ENCODE results near the gene SOWAHA.

SOWAHA gene

GRCh38 chr5:132812781-132813598 is at the start of gene SOWAHA:
Gene SOWAHA, plus strand, starts transcription at chr5:132813302. Its CDS starts 320 bp downstream, at chr5:132813622.
- DNase-seq: no peak

GRCh38 chr5:132764051-132764450 is 49.1 kb upstream of the SOWAHA start:
- no peak for DNase-seq

DNA sequence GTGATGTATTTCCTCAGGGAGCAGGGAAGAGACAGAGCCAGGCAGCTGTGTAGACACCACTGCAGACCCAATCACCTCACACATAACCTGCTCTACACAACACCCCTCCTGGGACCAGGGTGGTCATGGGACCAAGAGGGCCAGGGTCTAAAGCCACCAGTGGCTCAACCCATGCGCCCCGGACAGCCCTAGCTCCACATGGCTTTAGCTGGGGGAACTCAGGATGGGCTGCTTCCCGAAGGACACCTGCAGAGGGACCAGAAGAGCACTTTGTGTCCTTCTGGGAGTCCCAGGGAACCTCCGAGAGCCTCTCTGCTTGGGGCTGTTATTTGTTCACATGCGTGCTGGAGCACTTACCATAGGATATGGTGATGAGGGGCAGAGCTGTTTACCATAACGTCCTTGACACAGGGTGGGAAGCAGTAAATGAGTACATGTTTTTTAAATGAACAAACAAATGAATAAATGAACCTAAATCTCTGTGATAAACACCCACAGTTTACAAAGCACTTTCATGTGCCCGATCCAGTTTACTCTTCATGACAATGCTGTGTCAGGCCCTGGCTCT is 48.3 kb upstream of the SOWAHA start:
- DNase-seq: no peak

- DNase-seq: no peak
Observed at GRCh38 chr5:132765311-132766019, 47.6 kb upstream of the SOWAHA start.

DNA sequence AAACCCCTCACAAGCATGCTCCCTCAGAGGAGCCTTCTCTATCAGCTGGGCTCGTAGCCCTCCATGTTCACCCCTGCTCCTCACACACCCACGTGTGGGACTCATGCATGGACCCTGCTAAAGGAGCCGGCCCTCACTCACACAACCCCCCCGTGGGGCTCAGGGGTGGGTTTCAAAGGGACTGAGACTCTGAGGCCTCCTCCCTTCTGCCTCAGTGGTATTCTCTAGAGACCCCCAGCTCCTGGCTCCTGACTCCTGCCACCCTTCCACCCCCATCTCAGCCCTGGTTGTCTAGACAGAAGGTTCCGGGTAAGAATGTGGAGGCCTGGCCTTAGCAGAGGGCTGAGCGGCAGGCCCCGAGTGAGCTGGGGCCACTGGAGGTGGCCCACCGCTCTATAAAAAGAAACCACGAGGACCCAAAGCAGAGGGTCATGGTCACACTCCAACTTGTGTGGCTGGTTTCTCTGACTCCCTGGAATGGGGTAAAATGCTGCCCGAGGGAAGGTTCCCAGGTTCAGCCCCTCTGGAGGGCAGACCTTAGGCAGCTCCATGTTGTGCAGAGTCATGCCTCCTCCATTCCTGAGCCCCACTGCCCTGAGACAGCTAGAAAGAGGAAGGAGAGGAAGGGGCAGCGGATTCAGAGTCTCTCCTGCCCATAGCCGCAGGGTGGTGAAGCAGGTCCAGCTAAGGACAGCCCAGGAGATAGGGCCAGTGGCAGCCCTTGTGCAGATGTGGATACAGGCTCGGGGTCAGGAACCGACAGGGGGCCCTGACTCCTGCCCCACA is 46.9 kb upstream of the SOWAHA start:
- DNase-seq: no peak

GRCh38 chr5:132766806-132767055 is 46.4 kb upstream of the SOWAHA start:
- no peak for DNase-seq

DNA sequence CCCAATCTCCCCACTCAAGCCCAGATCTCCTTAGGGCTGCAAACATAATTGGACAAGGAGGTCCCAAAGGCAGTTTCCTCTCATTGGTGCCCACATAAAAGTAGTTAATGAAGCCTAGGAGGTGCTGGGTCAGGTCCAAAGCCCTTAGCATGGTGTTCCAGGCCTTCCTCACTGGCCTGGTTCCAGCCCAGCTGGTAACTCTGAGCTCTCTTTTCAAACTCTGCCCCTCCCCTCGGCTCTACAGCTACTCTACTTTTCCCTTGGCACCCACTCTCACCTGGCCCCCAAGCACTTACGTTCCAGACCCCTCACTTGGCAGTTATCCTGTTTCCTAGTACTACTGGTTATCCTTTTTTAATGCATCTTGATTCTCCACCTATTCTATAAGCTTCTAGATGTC is 46.0 kb upstream of the SOWAHA start:
- DNase-seq: no peak

DNA sequence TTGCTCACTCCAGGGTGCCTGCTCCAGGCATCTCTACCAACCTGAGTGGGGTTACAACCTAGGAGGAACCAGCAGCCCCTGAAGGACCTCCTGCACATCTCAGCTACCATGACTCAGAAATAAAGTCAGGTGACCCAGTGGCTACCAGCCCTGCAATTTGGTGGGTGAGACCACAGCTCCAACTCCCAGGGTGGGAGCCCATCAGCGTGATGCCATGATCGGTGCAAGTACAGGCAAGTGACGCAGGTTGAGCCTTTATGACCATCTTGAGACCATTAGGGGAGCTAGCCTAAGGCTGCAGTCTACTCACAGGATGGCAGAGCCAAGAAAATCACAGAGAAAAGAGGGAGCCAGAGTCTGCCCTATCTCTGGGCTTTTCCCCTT is 44.6 kb upstream of the SOWAHA start:
- DNase-seq: no peak

- no peak for DNase-seq
Observed at GRCh38 chr5:132770476-132771159, 42.5 kb upstream of the SOWAHA start.

GRCh38 chr5:132771503-132771998 is 41.6 kb upstream of the SOWAHA start:
- no peak for DNase-seq

- no peak for DNase-seq
Observed at GRCh38 chr5:132772291-132773070, 40.6 kb upstream of the SOWAHA start.

DNA sequence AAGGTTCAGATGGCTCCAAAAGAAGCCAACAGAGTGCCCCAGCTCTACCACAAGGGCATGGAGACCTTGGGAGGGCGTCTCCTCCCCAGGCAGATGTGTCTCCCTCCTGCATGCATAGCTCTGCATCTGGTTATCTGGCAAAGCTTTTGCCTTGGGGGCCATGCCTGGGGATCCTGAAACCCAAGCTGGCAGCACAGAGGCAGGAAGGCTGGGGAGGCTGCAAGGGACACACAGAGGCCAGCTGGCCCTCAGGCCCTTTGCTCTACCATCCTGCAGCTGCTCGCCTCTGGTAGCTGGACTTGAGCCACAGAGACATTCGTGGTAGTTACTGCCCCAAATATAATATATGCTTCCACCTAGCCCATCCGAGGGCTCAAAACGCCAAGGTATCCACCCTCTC is 40.0 kb upstream of the SOWAHA start:
- no peak for DNase-seq

DNA sequence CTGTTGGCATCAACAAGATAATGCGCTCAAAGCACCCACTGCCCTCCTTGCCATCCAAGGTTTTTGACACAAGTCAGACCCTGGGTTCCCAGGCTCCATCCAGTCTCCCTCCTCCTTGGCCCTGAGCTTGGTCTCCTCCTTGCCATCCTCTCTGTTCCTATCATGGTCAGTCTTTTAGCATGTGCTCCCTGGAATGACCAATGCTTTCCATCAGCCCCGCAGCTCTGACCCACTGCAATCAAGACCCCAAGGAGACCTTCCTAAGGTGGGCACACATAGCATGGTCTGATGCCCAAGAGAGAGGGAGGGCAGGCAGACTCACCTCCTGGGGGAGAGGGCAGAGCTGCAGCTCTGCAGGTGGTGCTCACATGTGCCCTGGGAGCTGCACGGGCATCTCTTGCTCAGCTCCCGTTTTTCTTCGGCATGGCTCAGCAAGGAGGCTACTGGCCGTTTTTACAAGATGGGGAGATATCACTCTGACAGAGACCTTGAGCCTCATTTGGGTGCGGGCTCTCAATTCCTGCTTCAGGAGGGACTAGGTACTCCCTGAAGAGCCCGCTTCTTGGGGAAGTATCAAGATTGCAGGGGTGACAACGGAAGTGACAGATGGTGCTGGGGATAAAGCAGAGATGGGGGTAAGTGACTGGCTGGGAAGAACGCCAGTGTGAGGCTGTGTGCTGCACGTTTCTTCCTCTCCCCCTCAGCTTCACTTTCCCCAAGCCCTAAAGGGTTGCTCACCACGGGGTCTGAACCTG is 39.3 kb upstream of the SOWAHA start:
- peak; percentile 45 for DNase-seq

DNA sequence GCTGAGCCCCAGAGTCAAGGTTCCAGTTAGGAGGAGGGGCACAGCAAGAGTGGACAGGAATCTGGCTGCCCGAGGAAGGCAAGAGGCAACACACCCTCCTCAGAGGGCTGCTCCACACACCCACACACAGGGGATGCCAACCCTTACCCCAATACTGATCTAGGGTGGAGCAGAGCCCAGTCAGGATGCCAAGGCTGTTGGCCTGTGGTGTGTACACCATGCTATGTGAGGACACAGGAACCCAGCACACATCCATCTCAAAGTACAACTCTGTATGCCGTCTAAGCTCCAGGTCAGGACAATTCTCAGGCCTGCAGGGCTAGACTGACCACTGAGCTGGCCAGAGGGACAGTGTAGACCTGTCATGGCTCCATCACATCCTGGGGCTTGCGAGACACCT is 38.7 kb upstream of the SOWAHA start:
- no peak for DNase-seq

DNA sequence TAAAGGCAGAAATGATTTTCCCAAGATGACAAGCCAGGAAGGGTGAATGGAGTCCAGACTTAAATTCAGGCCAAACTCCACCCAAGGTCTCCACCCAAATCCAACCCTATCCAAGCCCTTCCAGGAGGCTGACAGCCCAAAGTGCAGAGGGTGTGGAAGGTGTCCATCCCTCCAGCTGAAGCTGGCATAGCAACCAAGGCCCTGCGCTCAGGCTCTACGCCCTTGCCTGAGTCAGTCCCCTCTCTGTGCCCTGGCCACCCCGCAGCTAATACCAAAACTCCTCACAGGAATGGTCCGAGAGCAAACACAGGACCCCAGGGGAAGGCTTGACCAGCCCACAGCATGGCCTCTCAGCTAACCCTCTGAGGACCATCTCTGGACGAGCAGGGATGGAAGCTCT is 38.2 kb upstream of the SOWAHA start:
- no peak for DNase-seq

DNA sequence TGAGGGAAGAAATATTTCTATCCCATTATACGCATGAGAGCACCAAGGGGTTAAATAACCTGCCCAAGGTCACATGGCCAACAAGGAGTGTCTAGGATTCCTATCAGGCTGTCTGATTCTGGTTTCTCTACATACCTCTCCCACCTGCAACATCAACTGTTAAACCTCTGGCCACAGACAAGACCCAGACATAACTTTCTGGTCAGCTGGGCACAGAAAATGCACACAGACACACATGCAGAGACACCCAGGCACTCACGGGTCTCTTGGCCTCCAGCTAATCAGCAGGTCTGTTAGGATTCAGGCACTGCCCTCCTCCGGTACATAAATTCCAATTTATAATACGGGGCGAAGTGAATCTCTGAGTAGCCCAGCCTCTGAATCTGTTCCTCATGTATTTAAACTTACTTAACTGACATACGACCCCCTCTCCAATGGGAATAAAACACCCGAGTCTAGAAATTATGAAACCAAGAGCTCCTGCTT is 37.6 kb upstream of the SOWAHA start:
- DNase-seq: peak; percentile 40

DNA sequence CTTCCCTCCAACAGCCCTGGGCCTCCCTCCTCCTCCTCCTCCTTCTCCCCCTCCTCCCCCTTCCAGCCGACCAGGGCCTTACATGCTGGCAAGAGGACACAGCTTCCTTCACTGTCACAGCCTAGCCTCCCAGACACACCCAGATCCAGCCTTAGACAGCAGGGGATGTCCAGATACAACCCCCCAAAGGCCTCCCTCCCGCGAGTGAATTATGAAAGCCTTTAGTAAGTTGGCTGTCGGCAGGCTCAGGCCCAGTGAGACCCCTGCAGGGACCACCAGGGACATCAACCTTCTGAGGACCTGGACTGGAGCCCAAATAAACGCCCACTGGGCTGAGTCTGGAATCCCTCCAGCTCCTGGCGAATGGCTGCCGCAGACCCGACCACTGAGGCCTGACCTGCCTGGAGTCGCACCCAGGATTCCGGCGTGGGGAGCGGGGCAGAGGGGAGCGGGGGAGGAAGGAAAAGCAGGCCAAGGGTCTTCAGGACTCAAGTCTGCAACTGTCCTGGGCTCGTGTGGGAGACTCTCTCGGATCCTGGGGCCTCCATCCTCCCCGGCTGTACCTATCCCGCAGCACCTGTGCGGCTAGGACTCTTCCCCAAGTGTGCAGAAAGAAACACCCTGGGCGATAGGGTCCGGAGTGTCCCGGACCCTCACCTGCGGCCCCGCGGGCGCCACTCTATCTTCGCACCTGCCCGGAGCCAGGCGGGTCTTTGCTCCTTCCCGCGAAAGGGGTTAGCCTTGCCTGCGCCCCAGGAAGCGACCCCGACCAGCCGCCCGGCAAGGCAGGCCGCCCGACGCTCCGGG is 36.8 kb upstream of the SOWAHA start:
- peak; percentile 65 for DNase-seq

DNA sequence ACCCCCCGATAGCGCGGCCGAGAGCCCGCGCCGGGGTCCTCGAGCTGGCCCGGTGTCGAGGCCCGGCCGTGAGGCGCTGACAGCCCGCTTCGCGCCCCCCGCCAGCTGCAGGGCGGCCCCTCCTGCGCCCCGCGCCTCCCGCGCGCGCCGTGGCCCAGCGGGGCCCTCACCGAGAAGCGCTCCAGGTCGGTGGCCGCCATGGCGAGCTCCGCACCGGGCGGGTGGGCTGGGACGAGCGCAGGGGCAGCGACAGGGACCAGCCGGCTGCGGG is 36.2 kb upstream of the SOWAHA start:
- no peak for DNase-seq

DNA sequence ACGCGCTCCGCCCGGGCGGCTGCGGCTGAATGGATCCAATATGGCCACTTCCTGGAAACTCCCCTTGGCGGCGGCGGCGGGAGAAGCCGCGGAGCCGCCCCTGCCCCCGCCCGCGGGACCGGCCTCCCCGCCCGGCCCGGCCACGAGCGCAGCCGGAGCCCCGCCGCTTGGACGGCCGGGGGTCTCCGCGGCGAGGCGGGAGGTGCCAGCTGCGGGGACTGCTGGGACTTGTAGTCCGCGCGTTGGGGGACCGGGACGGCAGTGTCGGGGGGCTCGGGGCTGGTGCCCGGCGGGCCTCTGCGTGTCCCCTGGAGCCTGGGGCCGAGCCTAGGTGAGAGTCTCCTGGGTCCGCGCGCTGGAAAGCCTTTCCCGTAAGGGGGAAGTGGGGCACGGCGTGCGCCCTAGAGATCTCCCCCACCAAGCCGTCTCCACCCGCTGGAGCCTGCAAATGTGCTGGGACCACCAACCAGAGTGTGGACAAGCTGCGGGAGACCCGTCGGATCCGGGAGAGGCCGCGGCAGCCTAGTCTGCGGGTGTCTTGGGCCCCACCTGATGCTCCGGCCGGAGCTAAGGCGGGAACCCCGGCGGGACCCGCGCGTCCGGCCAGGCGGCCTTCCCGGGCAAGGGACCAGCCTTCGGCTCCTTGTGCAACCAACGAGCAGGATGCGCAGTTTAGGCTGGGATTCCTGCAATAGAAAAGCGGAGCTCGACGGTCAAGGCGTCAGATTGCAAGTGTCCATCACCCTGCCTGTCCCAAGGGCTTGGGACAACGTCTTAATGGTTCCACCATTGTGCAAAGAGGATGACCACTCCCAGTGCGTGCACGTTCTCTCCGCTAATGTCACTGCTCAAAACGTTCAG is 35.7 kb upstream of the SOWAHA start, which contains the start of gene SEPTIN8:
Gene SEPTIN8 (minus strand): TSS at position 31 of the 861 bp plus-strand sequence. CDS start 102 bp downstream, outside the sequence.
- DNase-seq: peak; percentile 42
